Activated naive CD8-positive, alpha-beta T cell treated with anti-CD3 and anti-CD28 coated beads, Interleukin-2, amount 10 ng/mL, durations not matched to agents 7 days and 5 days (primary cell): Measurements from ENCODE around the gene CD300E. TPM values are rescaled to one million over a fixed set of nuclear protein-coding genes. Genes with fewer than 3 reads are reported as not detected.

Experiments used
- ATAC-seq: fragments of 150-1000 bp; cut with Tn5 transposase; one replicate; pipeline ENCODE4 v1.10.0; 2021; ENCODE audit warnings: low read depth, moderate library complexity
- POLR2A ChIA-PET: fragments of 350-600 bp; sonication (Branson Sonifier 250); formaldehyde crosslinking; loops from one replicate; lab custom pipeline; 2021; ENCODE audit warnings: antibody characterized with exemption; lab: Charles Lee
- DNase-seq: peaks from one replicate; pipeline ENCODE4 v3.0.0; 2021
- H3K27ac Mint-ChIP-seq: one replicate; pipeline ENCODE4 v1.8.0; 2022; ENCODE audit warnings: mild to moderate bottlenecking, mixed read lengths
- H3K27me3 Mint-ChIP-seq: one replicate; pipeline ENCODE4 v1.8.0; 2022; ENCODE audit warnings: mild to moderate bottlenecking, moderate library complexity, mixed read lengths
- H3K36me3 Mint-ChIP-seq: one replicate; pipeline ENCODE4 v1.8.0; 2021; ENCODE audit warnings: mild to moderate bottlenecking, mixed read lengths
- H3K4me1 Mint-ChIP-seq: one replicate; pipeline ENCODE4 v1.8.0; 2021; ENCODE audit warnings: mixed read lengths
- H3K4me3 Mint-ChIP-seq: one replicate; pipeline ENCODE4 v1.8.0; 2022; ENCODE audit warnings: mild to moderate bottlenecking, moderate library complexity, mixed read lengths
- H3K9me3 Mint-ChIP-seq: one replicate; pipeline ENCODE4 v1.8.0; 2021; ENCODE audit warnings: mixed read lengths
- total RNA-seq, 2 experiments: library from RNA; stranded (reverse); gene quantifications; one replicate each; pipeline ENCODE4 v1.2.3, GENCODE V29; 2021

CD300E gene
- total RNA-seq, 2 experiments from 2014 or later = not detected

DNA sequence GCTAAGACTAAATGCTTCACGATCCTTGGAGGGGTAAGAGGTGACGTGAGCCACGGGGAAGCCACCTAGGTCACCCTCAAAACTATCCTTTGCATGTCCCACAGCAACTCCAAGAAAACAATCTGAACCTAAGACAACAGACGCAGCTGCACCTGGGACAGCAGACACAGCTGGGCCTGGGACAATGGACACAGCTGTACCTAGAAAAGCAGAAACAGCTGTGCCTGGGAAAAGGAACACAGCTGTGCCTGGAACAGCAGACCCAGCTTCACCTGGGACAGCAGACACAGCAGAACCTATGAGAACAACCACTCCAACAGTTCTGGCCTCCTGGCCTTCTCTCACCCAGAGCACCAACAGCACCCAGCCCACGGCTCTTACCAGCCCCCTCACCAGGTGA lies 19.8 kb downstream of the CD300E start:
- no peaks in the 10 kb centered on the region for H3K36me3 Mint-ChIP-seq
- H3K27ac Mint-ChIP-seq = no peak overlapping the region
- H3K4me3 Mint-ChIP-seq = no peak overlapping the region
- peaks cover 44% of the 10 kb centered on the region for H3K27me3 Mint-ChIP-seq
- H3K4me1 Mint-ChIP-seq = peaks cover 24% of the 10 kb centered on the region
- DNase-seq (no peak), ATAC-seq (no peak)
- H3K9me3 Mint-ChIP-seq = no peaks in the 10 kb centered on the region
- POLR2A ChIA-PET = interaction anchor here (0.6 to 1.4 kb wide), 2 partner anchors 11 to 187 kb away, joined by 3 read pairs; partner anchors contain the start of gene CD300LD

DNA sequence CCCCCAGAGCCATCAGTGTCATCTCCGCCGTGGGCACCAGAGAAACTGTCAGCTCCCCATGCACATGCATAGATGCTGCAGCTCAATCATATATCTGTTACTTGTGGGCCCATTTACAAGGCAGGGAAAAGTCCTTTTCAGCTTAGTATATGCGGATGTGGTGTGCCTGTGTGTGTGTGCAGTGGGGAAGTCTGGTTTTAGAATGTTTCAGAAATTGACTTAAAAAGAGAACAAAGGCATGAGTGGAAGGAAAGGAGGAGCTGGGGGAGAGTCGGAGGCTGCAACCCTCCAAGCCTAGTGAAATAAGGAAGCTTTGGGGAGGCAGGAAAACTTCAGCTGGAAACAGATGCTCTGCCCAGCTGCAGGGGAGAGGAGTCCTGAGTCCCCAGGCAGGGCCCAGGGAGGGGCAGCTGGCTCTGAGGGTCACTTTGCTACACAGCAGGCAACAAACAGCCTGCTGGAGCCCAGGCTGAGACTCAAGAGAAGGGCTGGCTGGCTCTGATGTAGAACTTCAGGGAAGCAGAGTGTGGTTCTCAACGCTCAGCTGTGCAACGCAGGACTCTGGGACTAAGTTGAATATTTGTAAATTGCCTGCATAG lies 20.4 kb downstream of the CD300E start:
- H3K4me3 Mint-ChIP-seq = peak overlapping the region; percentile 33
- POLR2A ChIA-PET = interaction anchor here (0.5 to 1.4 kb wide), 2 partner anchors 11 to 173 kb away, joined by 3 to 4 read pairs; partner anchors contain the start of genes CD300LD and NAT9

DNA sequence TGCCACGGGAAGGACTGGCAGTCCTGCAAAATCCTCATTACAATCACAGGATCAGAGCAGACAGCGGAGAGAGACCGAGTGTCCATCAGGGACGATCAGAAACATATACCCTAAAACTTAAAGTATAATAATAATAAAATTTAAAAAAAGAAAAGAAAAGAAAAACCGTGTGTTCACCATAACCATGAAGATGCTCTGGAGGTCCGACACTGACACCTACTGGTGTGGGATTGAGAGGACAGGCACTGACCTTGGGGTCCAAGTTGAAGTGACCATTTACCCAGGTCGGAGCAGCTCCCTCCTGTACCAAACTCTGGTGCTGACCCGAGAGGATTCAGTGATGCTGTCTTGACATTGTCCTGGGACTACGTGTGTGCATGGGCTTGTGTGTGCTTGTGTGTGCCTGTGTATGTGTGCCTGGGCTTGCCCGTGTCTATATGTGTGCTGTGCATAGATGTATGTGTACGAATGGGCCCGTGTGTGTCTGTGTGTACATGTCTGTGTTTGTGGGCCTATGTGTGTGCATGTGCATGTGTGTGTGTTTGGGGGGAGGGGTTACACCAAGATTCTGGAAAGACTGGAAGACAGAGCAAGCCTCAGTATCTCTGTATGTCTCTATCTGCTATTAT lies 21.5 kb downstream of the CD300E start:
- no peak overlapping the region for H3K27ac Mint-ChIP-seq
- peaks cover 35% of the 10 kb centered on the region for H3K27me3 Mint-ChIP-seq
- POLR2A ChIA-PET = no interaction called here
- no peaks in the 10 kb centered on the region for H3K36me3 Mint-ChIP-seq
- no peaks in the 10 kb centered on the region for H3K9me3 Mint-ChIP-seq
- H3K4me1 Mint-ChIP-seq = peaks cover 29% of the 10 kb centered on the region
- no peak overlapping the region for H3K4me3 Mint-ChIP-seq
- ATAC-seq = no peak
- no peak for DNase-seq

More for the DNA sequence above, 20.4 kb downstream of the CD300E start:
- ATAC-seq = peak; percentile 85
- no peak for DNase-seq
- Mint-ChIP-seq H3K9me3 (no peaks in the 10 kb centered on the region), H3K27me3 (peaks cover 45% of the 10 kb centered on the region), H3K27ac (peak overlapping the region; percentile 50), H3K36me3 (no peaks in the 10 kb centered on the region), H3K4me1 (peaks cover 29% of the 10 kb centered on the region)

DNA sequence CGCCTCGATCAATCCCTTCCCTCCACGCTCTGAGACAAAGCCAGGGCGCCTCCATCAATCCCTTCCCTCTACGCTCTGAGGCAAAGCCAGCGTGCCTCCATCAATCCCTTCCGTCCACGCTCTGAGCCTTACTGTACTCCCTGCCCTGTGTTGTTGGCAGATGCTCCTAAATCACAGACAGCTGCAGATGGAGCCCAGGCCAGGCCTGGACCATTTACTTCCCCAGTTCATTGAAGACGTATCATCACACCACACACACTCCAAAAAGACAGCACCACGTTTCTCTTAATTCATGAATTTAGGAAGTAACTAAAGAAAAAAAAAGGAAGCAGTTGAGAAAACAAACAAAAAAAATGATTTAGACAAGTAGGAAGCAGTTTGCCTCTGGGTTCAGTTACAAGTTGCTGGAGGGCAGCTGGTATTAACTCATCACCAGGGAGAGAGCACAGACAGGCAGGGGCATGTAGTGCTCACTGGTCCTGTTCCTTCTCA lies 24.0 kb downstream of the CD300E start:
- DNase-seq = no peak
- Mint-ChIP-seq H3K27ac (no peak overlapping the region), H3K4me3 (no peak overlapping the region), H3K4me1 (peaks cover 29% of the 10 kb centered on the region), H3K36me3 (no peaks in the 10 kb centered on the region), H3K9me3 (no peaks in the 10 kb centered on the region), H3K27me3 (peaks cover 41% of the 10 kb centered on the region)
- POLR2A ChIA-PET = no interaction called here
- ATAC-seq = no peak

DNA sequence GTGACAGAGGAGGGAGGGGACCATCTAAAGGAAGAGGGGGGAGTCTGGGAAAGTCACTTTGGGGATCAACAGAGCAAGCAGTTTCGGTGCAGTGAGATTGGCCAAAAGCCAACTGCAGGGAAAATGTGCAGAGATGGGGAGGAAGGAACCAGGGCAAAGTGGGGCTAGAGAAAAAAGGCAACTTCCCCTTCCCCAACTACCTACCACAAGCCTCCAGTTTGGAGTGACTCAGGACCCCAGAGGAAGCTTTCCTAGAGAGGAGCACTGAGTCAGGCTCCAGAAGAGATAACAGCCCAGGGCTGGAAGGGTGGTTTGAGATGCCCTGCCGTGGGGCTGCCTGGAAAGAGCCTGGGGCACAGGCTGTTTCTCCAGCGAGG lies 24.5 kb downstream of the CD300E start:
- Mint-ChIP-seq H3K27ac (peak overlapping the region; percentile 11), H3K4me1 (peaks cover 29% of the 10 kb centered on the region), H3K36me3 (no peaks in the 10 kb centered on the region), H3K4me3 (peak overlapping the region; percentile 46), H3K27me3 (peaks cover 44% of the 10 kb centered on the region), H3K9me3 (no peaks in the 10 kb centered on the region)
- no peak for ATAC-seq
- DNase-seq = no peak
- POLR2A ChIA-PET = no interaction called here

DNA sequence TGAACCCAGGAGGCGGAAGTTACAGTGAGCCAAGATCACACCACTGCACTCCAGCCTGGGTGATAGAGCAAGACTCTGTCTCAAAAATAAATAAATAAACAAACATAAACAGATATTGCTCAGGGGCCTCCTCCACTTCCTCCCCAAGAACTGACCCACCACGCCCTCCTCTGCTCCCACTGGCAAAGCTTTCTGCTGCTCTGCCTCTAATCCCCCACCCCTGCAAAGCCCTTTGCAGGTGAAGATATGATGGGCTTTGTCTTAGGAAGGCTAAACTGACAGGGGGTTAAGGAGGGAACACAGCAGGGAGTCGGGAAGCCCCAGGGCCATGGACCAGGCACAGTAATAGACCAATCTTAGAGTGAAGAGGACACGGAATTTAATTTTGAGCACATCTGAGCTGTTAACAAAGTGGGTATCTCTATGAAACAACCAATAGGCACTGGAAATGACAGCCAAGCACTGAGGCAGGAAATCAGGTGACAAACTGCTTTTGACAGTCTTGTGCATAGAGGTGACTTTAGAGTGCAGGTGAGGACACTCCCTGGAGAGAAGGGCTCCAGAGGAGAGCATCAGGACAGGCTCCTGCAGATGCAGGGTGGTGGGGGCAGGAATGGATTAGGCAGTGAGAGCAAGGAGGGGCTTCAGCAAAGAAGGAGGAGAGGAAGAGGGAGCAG lies 25.1 kb downstream of the CD300E start:
- ATAC-seq (no peak), DNase-seq (no peak)
- Mint-ChIP-seq H3K27me3 (peaks cover 44% of the 10 kb centered on the region), H3K9me3 (no peaks in the 10 kb centered on the region), H3K4me1 (peaks cover 26% of the 10 kb centered on the region), H3K27ac (peak overlapping the region; percentile 11), H3K36me3 (no peaks in the 10 kb centered on the region), H3K4me3 (peak overlapping the region; percentile 46)
- POLR2A ChIA-PET = no interaction called here

DNA sequence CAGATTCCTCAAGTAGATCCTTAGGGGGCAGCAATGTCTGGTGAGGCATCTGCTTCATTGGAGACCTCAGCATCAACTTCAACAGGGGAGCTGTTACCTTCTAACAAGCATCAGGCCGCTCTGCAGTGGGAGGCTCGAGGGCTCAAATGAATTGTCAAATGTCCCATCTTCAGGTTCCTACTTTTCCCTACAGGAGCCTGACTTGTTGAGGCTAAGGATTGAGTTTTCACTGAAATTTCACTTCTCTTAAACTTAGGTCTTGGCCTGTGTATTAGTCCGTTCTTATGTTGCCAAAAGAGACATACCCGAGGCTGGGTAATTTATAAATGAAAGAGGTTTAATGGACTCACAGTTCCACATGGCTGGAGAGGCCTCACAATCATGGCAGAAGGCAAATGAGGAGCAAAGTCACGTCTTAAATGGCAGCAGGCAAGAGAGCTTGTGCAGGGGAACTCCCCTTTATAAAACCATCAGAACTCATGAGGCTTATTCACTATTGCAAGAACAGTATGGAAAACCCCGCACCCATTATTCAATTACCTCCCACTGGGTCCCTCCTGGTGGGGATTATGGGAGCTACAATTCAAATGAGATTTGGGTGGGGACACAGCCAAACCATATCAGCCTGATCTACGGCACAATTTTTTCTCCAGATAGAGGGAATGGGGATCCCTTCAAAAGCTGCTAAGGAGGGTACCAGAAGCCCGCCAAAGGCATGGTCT lies 26.3 kb downstream of the CD300E start:
- Mint-ChIP-seq H3K4me3 (no peak overlapping the region), H3K27ac (no peak overlapping the region), H3K36me3 (no peaks in the 10 kb centered on the region), H3K4me1 (peaks cover 27% of the 10 kb centered on the region), H3K9me3 (no peaks in the 10 kb centered on the region), H3K27me3 (peaks cover 49% of the 10 kb centered on the region)
- POLR2A ChIA-PET = no interaction called here
- DNase-seq = no peak
- no peak for ATAC-seq

DNA sequence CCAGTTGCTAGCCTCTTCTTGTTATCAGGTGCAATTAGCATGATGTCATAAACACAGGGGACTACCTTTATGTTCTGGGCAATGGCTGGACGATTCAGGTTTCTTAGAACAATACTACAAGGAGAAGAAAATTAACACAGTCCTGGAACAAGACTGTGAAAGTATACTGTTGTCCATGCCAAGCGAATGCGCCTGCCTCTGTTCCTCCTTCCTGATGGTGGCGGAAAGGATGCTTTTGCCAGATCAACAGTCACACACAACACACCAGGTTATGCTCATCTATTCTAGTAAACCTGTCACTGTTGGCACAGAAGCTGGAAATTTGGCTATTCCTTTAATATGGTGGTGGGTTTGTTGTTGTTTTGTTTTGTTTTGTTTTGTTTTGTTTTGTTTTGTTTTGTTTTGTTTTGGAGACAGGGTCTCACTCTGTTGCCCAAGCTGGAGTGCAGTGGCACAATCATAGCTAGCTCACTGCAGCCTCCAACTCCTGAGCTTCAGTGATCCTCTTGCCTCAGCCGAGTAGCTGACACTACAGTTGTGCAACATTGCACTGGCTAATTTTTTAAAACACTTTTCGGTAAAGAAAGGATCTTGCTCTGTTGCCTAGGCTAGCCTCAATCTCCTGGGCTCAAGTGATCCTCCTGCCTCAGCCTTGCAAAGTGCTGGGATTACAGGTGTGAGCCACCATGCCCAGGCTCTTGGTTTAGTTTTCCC lies 28.3 kb downstream of the CD300E start:
- POLR2A ChIA-PET = no interaction called here
- Mint-ChIP-seq H3K4me3 (no peak overlapping the region), H3K9me3 (no peaks in the 10 kb centered on the region), H3K27me3 (peaks cover 41% of the 10 kb centered on the region), H3K36me3 (no peaks in the 10 kb centered on the region), H3K4me1 (peaks cover 26% of the 10 kb centered on the region), H3K27ac (no peak overlapping the region)
- ATAC-seq (no peak), DNase-seq (no peak)

DNA sequence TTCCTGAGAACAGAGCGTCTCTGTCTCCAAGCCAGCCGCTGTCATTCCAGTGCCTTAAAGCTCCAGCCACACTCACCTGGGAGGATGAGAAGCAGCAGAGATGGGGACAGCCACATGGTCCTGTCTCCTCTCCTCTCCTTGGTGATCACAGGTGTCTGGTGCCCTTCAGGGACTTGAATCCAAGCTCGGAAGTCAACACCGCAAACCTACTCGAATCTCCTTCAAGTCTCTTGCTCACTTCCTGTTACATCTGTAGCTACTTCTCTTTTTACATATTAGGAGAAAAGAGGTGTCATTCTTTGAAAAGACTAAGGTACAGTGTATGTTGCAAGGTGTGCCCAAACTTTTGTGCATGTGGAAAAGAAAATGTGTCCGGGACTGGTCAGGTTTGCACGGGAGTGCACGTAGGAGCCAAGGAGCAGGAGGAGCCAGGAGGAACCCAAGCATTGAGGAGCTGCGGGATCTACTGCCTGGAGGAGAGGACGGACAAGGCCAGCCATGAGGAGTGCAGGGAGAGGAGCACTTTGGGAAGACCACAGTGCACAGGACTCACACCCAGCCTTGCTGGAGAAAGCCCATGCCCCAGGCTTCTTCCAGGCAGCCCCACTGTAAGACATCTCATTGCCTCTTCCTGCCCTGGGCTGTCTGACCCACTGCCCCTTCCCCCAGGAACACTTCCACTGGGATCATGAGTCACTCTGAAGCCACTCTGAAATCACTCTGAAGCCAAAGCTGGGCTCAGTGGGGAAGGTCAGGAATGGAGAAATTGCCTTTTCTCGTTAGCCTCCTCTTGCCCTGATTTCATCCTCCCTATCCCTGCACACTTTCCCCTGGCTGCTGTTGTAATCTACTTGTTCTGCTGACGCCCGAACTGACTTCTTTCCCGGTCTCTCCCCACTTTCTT lies 31.2 kb downstream of the CD300E start, which contains the start of gene CD300LD:
CD300LD (minus strand) TSS at position 197 of the 904 bp plus-strand sequence; CDS start at position 116, 81 bp downstream.
- H3K4me3 Mint-ChIP-seq = peak within 1 kb of the TSS; percentile 58
- peaks cover 37% of the 10 kb centered on the region for H3K27me3 Mint-ChIP-seq
- H3K9me3 Mint-ChIP-seq = no peaks in the 10 kb centered on the region
- H3K27ac Mint-ChIP-seq = peak within 1 kb of the TSS; percentile 78
- DNase-seq = no peak
- H3K36me3 Mint-ChIP-seq = no peaks in the 10 kb centered on the region
- peak; percentile 80 for ATAC-seq
- POLR2A ChIA-PET = interaction anchor here (0.9 to 1.1 kb wide), 2 partner anchors 11 to 13 kb away, joined by 3 to 9 read pairs; no protein-coding TSS in a partner anchor
- H3K4me1 Mint-ChIP-seq = peaks cover 15% of the 10 kb centered on the region

DNA sequence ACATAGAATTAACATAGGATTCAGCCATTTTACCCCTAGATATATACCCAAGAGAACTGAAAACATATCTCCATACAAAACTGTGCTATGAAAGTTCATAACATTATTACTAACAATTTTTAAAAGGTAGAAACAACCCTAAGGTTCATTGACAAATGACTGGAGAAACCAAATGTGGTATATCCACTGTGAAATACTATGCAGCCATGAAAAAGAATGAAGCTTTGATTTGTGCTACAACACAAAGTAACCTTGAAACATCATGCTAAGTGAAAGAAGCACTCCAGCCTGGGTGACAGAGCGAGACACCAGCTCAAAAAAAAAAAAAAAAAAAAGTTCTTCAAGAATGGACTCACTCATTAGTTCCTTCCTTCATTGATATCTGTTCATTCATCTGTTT lies 32.0 kb downstream of the CD300E start:
- H3K36me3 Mint-ChIP-seq = no peaks in the 10 kb centered on the region
- DNase-seq = no peak
- H3K4me3 Mint-ChIP-seq = peak overlapping the region; percentile 58
- H3K27me3 Mint-ChIP-seq = peaks cover 36% of the 10 kb centered on the region
- H3K9me3 Mint-ChIP-seq = no peaks in the 10 kb centered on the region
- no peak for ATAC-seq
- POLR2A ChIA-PET = interaction anchor here (0.6 to 1.1 kb wide), 2 partner anchors 12 to 329 kb away, joined by 4 to 9 read pairs; no protein-coding TSS in a partner anchor
- H3K4me1 Mint-ChIP-seq = peaks cover 15% of the 10 kb centered on the region
- no peak overlapping the region for H3K27ac Mint-ChIP-seq

DNA sequence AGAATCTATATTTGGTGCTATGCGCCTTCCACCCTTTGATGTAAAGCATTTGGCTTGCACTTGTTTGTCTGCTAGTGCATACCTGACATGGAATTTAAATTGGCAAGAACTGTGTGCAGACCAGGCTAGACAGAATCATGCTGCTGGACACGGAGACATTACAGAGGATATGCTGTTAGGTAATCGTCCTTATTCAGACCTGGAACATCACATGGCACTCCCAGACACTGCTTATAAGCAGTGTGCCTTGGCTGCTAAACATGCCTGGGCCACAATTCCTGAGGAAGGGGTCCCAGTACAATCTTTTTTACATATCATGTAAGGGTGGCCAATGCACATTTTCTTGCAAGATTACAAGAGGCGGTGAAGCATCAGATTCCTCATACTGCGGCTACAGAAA lies 37.8 kb downstream of the CD300E start:
- Mint-ChIP-seq H3K27ac (no peak overlapping the region), H3K27me3 (peaks cover 22% of the 10 kb centered on the region), H3K36me3 (no peaks in the 10 kb centered on the region), H3K4me3 (no peak overlapping the region), H3K4me1 (no peaks in the 10 kb centered on the region), H3K9me3 (peaks cover 10% of the 10 kb centered on the region)
- DNase-seq = no peak
- POLR2A ChIA-PET = no interaction called here
- ATAC-seq = no peak
